ENCODE results near the gene FBXO2. TPM values are rescaled to one million over a fixed set of nuclear protein-coding genes. Genes with fewer than 3 reads are reported as not detected.

Gene FBXO2
- total RNA-seq, 1 donor from 2014 or later = 64.0 TPM

- peaks cover 2% of the 10 kb centered on the region for H3K36me3 Mint-ChIP-seq (ENCODE audit: low read depth, unreplicated experiment)
- Histone ChIP-seq H2AFZ (ENCODE audit: low read depth, low read length) (no peak overlapping the region), H4K20me1 (ENCODE audit: insufficient read depth, low read length) (no peaks in the 10 kb centered on the region), H3K4me3 (ENCODE audit: insufficient read depth, low read depth, low read length) (no peak overlapping the region), H3K79me2 (ENCODE audit: insufficient read depth, low read length) (no peaks in the 10 kb centered on the region), H3K27ac (ENCODE audit: low read depth, low read length) (no peak overlapping the region), H3K4me2 (ENCODE audit: low read length) (no peak overlapping the region), H3K9me3 (ENCODE audit: insufficient read depth, low read depth, low read length) (no peaks in the 10 kb centered on the region), H3K36me3 (ENCODE audit: insufficient read depth, low read length) (no peaks in the 10 kb centered on the region), H3K27me3 (ENCODE audit: insufficient read depth, low read length) (peaks cover 4% of the 10 kb centered on the region), H3K9ac (ENCODE audit: low read length) (no peak overlapping the region), H3K4me1 (ENCODE audit: insufficient read depth, low read length) (no peaks in the 10 kb centered on the region)
- H3K27ac Mint-ChIP-seq (ENCODE audit: unreplicated experiment) = no peak overlapping the region
- peak overlapping the region; percentile 31 for H3K4me3 Mint-ChIP-seq (ENCODE audit: unreplicated experiment)
- DNase-seq (ENCODE audit: low read depth) = no peak
- peaks cover 58% of the 10 kb centered on the region for H3K27me3 Mint-ChIP-seq (ENCODE audit: low read depth, unreplicated experiment)
- no peak for TF ChIP-seq EZH2 (IDR thresholded peaks at IDR 0.05; ENCODE audit: insufficient read depth, low read length)
- TF ChIP-seq, protein P1, sequence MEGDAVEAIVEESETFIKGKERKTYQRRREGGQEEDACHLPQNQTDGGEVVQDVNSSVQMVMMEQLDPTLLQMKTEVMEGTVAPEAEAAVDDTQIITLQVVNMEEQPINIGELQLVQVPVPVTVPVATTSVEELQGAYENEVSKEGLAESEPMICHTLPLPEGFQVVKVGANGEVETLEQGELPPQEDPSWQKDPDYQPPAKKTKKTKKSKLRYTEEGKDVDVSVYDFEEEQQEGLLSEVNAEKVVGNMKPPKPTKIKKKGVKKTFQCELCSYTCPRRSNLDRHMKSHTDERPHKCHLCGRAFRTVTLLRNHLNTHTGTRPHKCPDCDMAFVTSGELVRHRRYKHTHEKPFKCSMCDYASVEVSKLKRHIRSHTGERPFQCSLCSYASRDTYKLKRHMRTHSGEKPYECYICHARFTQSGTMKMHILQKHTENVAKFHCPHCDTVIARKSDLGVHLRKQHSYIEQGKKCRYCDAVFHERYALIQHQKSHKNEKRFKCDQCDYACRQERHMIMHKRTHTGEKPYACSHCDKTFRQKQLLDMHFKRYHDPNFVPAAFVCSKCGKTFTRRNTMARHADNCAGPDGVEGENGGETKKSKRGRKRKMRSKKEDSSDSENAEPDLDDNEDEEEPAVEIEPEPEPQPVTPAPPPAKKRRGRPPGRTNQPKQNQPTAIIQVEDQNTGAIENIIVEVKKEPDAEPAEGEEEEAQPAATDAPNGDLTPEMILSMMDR (IDR thresholded peaks at IDR 0.05; ENCODE audit: insufficient read depth, low read depth, low read length) = no peak
- H3K4me1 Mint-ChIP-seq (ENCODE audit: low read depth, unreplicated experiment) = no peaks in the 10 kb centered on the region
- H3K9me3 Mint-ChIP-seq (ENCODE audit: unreplicated experiment) = no peaks in the 10 kb centered on the region
- no peak for FAIRE-seq
Measured at GRCh38 chr1:11623702-11624101, 30.5 kb downstream of the FBXO2 start.

GRCh38 chr1:11622398-11622797, 31.8 kb downstream of the FBXO2 start:
- H3K36me3 Mint-ChIP-seq (ENCODE audit: low read depth, unreplicated experiment) = peaks cover 2% of the 10 kb centered on the region
- Histone ChIP-seq H3K4me1 (ENCODE audit: insufficient read depth, low read length) (no peaks in the 10 kb centered on the region), H3K4me3 (ENCODE audit: insufficient read depth, low read depth, low read length) (no peak overlapping the region), H4K20me1 (ENCODE audit: insufficient read depth, low read length) (no peaks in the 10 kb centered on the region), H2AFZ (ENCODE audit: low read depth, low read length) (no peak overlapping the region), H3K27me3 (ENCODE audit: insufficient read depth, low read length) (peaks cover 4% of the 10 kb centered on the region), H3K79me2 (ENCODE audit: insufficient read depth, low read length) (no peaks in the 10 kb centered on the region), H3K4me2 (ENCODE audit: low read length) (no peak overlapping the region), H3K27ac (ENCODE audit: low read depth, low read length) (no peak overlapping the region), H3K9ac (ENCODE audit: low read length) (no peak overlapping the region), H3K36me3 (ENCODE audit: insufficient read depth, low read length) (no peaks in the 10 kb centered on the region), H3K9me3 (ENCODE audit: insufficient read depth, low read depth, low read length) (no peaks in the 10 kb centered on the region)
- no peak for TF ChIP-seq EZH2 (IDR thresholded peaks at IDR 0.05; ENCODE audit: insufficient read depth, low read length)
- TF ChIP-seq, protein P1 (IDR thresholded peaks at IDR 0.05; ENCODE audit: insufficient read depth, low read depth, low read length) = no peak
- H3K4me3 Mint-ChIP-seq (ENCODE audit: unreplicated experiment) = no peak overlapping the region
- DNase-seq (ENCODE audit: low read depth) = no peak
- no peaks in the 10 kb centered on the region for H3K4me1 Mint-ChIP-seq (ENCODE audit: low read depth, unreplicated experiment)
- H3K9me3 Mint-ChIP-seq (ENCODE audit: unreplicated experiment) = no peaks in the 10 kb centered on the region
- no peak overlapping the region for H3K27ac Mint-ChIP-seq (ENCODE audit: unreplicated experiment)
- H3K27me3 Mint-ChIP-seq (ENCODE audit: low read depth, unreplicated experiment) = peaks cover 63% of the 10 kb centered on the region
- no peak for FAIRE-seq

DNA sequence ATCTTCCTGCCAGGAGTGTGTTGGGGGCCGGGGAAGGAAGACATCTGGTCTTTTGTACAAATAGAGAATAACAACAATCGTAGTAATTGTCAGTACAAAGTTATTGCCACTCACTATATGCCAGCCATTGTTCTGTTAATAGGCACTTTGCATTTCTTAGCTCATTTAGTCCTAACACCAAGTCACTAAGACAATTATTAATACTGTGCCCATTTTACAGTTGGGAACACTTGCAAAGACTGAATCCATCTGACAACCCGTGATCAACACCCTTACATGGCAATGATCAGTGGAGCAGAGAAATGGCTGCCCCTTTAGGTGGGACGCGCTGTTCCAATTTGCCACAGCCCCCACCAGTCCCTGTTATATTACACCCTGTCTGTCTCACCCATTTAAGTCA, 33.3 kb downstream of the FBXO2 start:
- Histone ChIP-seq H3K9me3 (ENCODE audit: insufficient read depth, low read depth, low read length) (no peaks in the 10 kb centered on the region), H3K4me3 (ENCODE audit: insufficient read depth, low read depth, low read length) (no peak overlapping the region), H3K4me1 (ENCODE audit: insufficient read depth, low read length) (no peaks in the 10 kb centered on the region), H3K27me3 (ENCODE audit: insufficient read depth, low read length) (peaks cover 2% of the 10 kb centered on the region), H3K9ac (ENCODE audit: low read length) (no peak overlapping the region), H3K4me2 (ENCODE audit: low read length) (no peak overlapping the region), H3K27ac (ENCODE audit: low read depth, low read length) (no peak overlapping the region), H2AFZ (ENCODE audit: low read depth, low read length) (no peak overlapping the region), H4K20me1 (ENCODE audit: insufficient read depth, low read length) (no peaks in the 10 kb centered on the region), H3K36me3 (ENCODE audit: insufficient read depth, low read length) (no peaks in the 10 kb centered on the region), H3K79me2 (ENCODE audit: insufficient read depth, low read length) (no peaks in the 10 kb centered on the region)
- FAIRE-seq = no peak
- H3K36me3 Mint-ChIP-seq (ENCODE audit: low read depth, unreplicated experiment) = peaks cover 2% of the 10 kb centered on the region
- no peaks in the 10 kb centered on the region for H3K4me1 Mint-ChIP-seq (ENCODE audit: low read depth, unreplicated experiment)
- no peaks in the 10 kb centered on the region for H3K9me3 Mint-ChIP-seq (ENCODE audit: unreplicated experiment)
- no peak overlapping the region for H3K4me3 Mint-ChIP-seq (ENCODE audit: unreplicated experiment)
- H3K27me3 Mint-ChIP-seq (ENCODE audit: low read depth, unreplicated experiment) = peaks cover 65% of the 10 kb centered on the region
- no peak for DNase-seq (ENCODE audit: low read depth)
- H3K27ac Mint-ChIP-seq (ENCODE audit: unreplicated experiment) = no peak overlapping the region
- TF ChIP-seq EZH2 (IDR thresholded peaks at IDR 0.05; ENCODE audit: insufficient read depth, low read length) = no peak
- TF ChIP-seq, protein P1 (IDR thresholded peaks at IDR 0.05; ENCODE audit: insufficient read depth, low read depth, low read length) = no peak

All from astrocyte (in vitro differentiated cells and primary cell).